HepG2 (cell line): ENCODE results near the gene PTPRD. TPM values are rescaled to one million over a fixed set of nuclear protein-coding genes. Genes with fewer than 3 reads are reported as not detected.

Experiments
- ATAC-seq: fragments of 200-7000 bp; cut with Tn5 transposase; 3 replicates; pipeline ENCODE4 v1.9.1; 2020; ENCODE audit warnings: mild to moderate bottlenecking, moderate library complexity
- BruUV-seq: library from RNA; stranded (reverse); fragments of 400-500 nt; replicated peaks from 2 replicates; lab custom pipeline; 2021; lab: Mats Ljungman, UMichigan
- CTCF ChIA-PET: fragments of 300-600 bp; formaldehyde crosslinking; extraction: SDS; loops from one replicate; lab custom pipeline; 2021; ENCODE audit warnings: low total read pairs, inconsistent platforms, low intra/inter-chr PET ratio; lab: Yijun Ruan, JAX
- POLR2A ChIA-PET: fragments of 350-600 bp; sonication (Branson Sonifier 250); formaldehyde crosslinking; loops from one replicate; lab custom pipeline; 2020; ENCODE audit warnings: antibody characterized with exemption, inconsistent platforms; lab: Yijun Ruan, JAX
- DNase-seq: peaks from one replicate; pipeline ENCODE4 v3.0.0-alpha.2; 2015; ENCODE audit warnings: low spot score
- FAIRE-seq: peaks from 3 replicates; lab custom pipeline; 2011; peaks lifted over from hg19 to GRCh38; lab: Jason Lieb, UNC
- H2AFZ ChIP-seq: one replicate; pipeline ENCODE4 v1.6.1; 2011; ENCODE audit warnings: low read length, inconsistent platforms
- H3K27ac ChIP-seq: fragments of 300-600 bp; 3 replicates; pipeline ENCODE4 v1.8.0; 2011; ENCODE audit warnings: mixed run types, mild to moderate bottlenecking, mixed read lengths, low read length, inconsistent platforms; ENCODE audit not compliant: insufficient read depth; ENCODE audit errors: extremely low read length
- H3K27me3 ChIP-seq, 2 experiments: fragments of 200-600 bp in 1 of 2; 2 replicates in 1 of 2; 3 replicates in 1 of 2; pipeline versions ENCODE4 v1.6.0 to v1.8.0; 2011; ENCODE audit warnings: low read length in 2 of 2, mild to moderate bottlenecking in 2 of 2, moderate library complexity in 2 of 2, inconsistent platforms in 1 of 2; ENCODE audit not compliant: insufficient read depth in 2 of 2, control insufficient read depth in 1 of 2
- H3K36me3 ChIP-seq, 2 experiments: fragments of 200-600 bp in 1 of 2; replicated peaks in 1 of 2; 2 replicates in 1 of 2; 3 replicates in 1 of 2; pipeline versions ENCODE4 v1.5.1 to v1.8.0; 2011; ENCODE audit warnings: low read length in 2 of 2, inconsistent platforms in 1 of 2; ENCODE audit not compliant: insufficient read depth in 2 of 2, control insufficient read depth in 1 of 2
- H3K4me1 ChIP-seq: 2 replicates; pipeline ENCODE4 v1.5.1; 2012; ENCODE audit warnings: low read length, inconsistent platforms; ENCODE audit not compliant: insufficient read depth
- H3K4me2 ChIP-seq: 2 replicates; pipeline ENCODE4 v1.6.0; 2011; ENCODE audit warnings: low read depth, low read length, inconsistent platforms
- H3K4me3 ChIP-seq, 3 experiments: fragments of 200-600 bp in 1 of 3; sonication (generic), shearing (Covaris generic) in 1 of 3; replicated peaks in 1 of 3; 2 replicates each; pipeline ENCODE4 v1.5.1; 2011 to 2016; ENCODE audit warnings: low read length in 3 of 3, inconsistent platforms in 2 of 3, low read depth in 2 of 3, mild to moderate bottlenecking in 2 of 3, control low read depth in 1 of 3, mixed read lengths in 1 of 3; ENCODE audit not compliant: insufficient read depth in 1 of 3
- H3K79me2 ChIP-seq: one replicate; pipeline ENCODE4 v1.6.1; 2011; ENCODE audit warnings: low read length, inconsistent platforms; ENCODE audit not compliant: insufficient read depth
- H3K9ac ChIP-seq: 2 replicates; pipeline ENCODE4 v1.6.0; 2011; ENCODE audit warnings: mild to moderate bottlenecking, low read depth, low read length, inconsistent platforms; ENCODE audit not compliant: insufficient read depth
- H3K9me3 ChIP-seq: 2 replicates; pipeline ENCODE4 v1.5.1; 2012; ENCODE audit warnings: mild to moderate bottlenecking, low read length
- H4K20me1 ChIP-seq: 2 replicates; pipeline ENCODE4 v1.6.0; 2011; ENCODE audit warnings: inconsistent platforms, mild to moderate bottlenecking, low read length, moderate library complexity; ENCODE audit not compliant: insufficient read depth
- CBX1 ChIP-seq: IDR thresholded peaks from one replicate; pipeline ENCODE4 v1.6.1; 2016; ENCODE audit warnings: antibody characterized with exemption, low read depth
- POLR2A ChIP-seq, 2 experiments: IDR thresholded peaks; 2 replicates each; pipeline ENCODE4 v1.6.1; 2011; ENCODE audit warnings: low read depth in 2 of 2, low read length in 2 of 2, mild to moderate bottlenecking in 1 of 2, moderate library complexity in 1 of 2; ENCODE audit not compliant: insufficient read depth in 1 of 2
- REL ChIP-seq: sonication (generic); formaldehyde crosslinking; conservative IDR thresholded peaks from 2 replicates; pipeline ENCODE4 v1.8.0; 2022; ENCODE audit warnings: mild to moderate bottlenecking, missing genetic modification reagents, moderate library complexity
- SUZ12 ChIP-seq: fragments of 150-350 bp; IDR thresholded peaks from 2 replicates; pipeline ENCODE4 v1.6.1; 2014; ENCODE audit warnings: low read depth, low read length
- SYNCRIP ChIP-seq: fragments of 200-400 bp; formaldehyde crosslinking; IDR thresholded peaks from 2 replicates; pipeline ENCODE4 v1.6.1; 2018; ENCODE audit warnings: mild to moderate bottlenecking, low read depth, low read length; ENCODE audit not compliant: insufficient read depth
- TGIF2 ChIP-seq: IDR thresholded peaks from 2 replicates; pipeline ENCODE4 v1.6.1; 2016; ENCODE audit warnings: control low read depth, missing compliant biosample characterization
- U2AF2 ChIP-seq: fragments of 200-400 bp; formaldehyde crosslinking; IDR thresholded peaks from 2 replicates; pipeline ENCODE4 v1.6.1; 2017; ENCODE audit warnings: low read depth, mild to moderate bottlenecking, low read length
- ZBTB38 ChIP-seq: sonication (generic); formaldehyde crosslinking; IDR thresholded peaks from 2 replicates; pipeline ENCODE4 v1.5.1; 2020; ENCODE audit warnings: mild to moderate bottlenecking, missing genetic modification reagents
- ZNF329 ChIP-seq: sonication (generic); formaldehyde crosslinking; IDR thresholded peaks from 2 replicates; pipeline ENCODE4 v1.9.0; 2021; ENCODE audit warnings: low read depth, mild to moderate bottlenecking, missing genetic modification reagents
- ZNF550 ChIP-seq: sonication (generic); formaldehyde crosslinking; IDR thresholded peaks from 2 replicates; pipeline ENCODE4 v1.4.0; 2020; ENCODE audit warnings: mild to moderate bottlenecking, missing genetic modification reagents, borderline replicate concordance
- ZNF552 ChIP-seq: sonication (generic); formaldehyde crosslinking; IDR thresholded peaks from 2 replicates; pipeline ENCODE4 v1.9.0; 2022; ENCODE audit warnings: missing genetic modification reagents, mild to moderate bottlenecking, borderline replicate concordance
- ZNF749 ChIP-seq: sonication (generic); formaldehyde crosslinking; IDR thresholded peaks from 2 replicates; pipeline ENCODE4 v1.8.0; 2022; ENCODE audit warnings: mild to moderate bottlenecking, missing genetic modification reagents, moderate library complexity, borderline replicate concordance
- ZNF780A ChIP-seq: sonication (generic); formaldehyde crosslinking; IDR thresholded peaks from 2 replicates; pipeline ENCODE4 v1.8.0; 2022; ENCODE audit warnings: mild to moderate bottlenecking, missing genetic modification reagents, moderate library complexity
- ZNF790 ChIP-seq: sonication (generic); formaldehyde crosslinking; IDR thresholded peaks from 2 replicates; pipeline ENCODE4 v1.8.0; 2022; ENCODE audit warnings: missing genetic modification reagents, mild to moderate bottlenecking, borderline replicate concordance
- WGBS: methylation state at CpG from one replicate; pipeline ENCODE4 v1.1.6; 2017; ENCODE audit warnings: low lambda C conversion rate; 5-methylcytosine and 5-hydroxymethylcytosine counted together
- in situ Hi-C: cut with HindIII; loops from 2 replicates; pipeline ENCODE4 v1.10.0; 2017; ENCODE audit warnings: low pct_unique_long_range_greater_than_20kb; ENCODE audit not compliant: extremely low pct_ligation_motif_present
- intact Hi-C: fragments of 100-400 bp; cut with micrococcal nuclease; formaldehyde crosslinking; loops from one replicate; pipeline ENCODE4 v1.10.0; 2022; ENCODE audit not compliant: unreplicated experiment
- polyA plus RNA-seq, 8 experiments: library from polyadenylated mRNA; depleted of rRNA in 3 of 8; stranded (reverse) in 7 of 8; unstranded in 1 of 8; fragments of >200 nt; fragmentation: Illumina TruSeq in 4 of 8; extraction: Trizol in 4 of 8; gene quantifications; 2 replicates each; pipeline versions ENCODE4 v1.2.1 to v1.2.3, GENCODE V29; 2011 to 2016; ENCODE audit warnings: low read depth in 4 of 8, missing spikeins in 1 of 8, mixed read lengths in 1 of 8; ENCODE audit not compliant: insufficient read depth in 1 of 8
- total RNA-seq, 5 experiments: library from RNA; depleted of rRNA; stranded (reverse); fragments of >200 nt; fragmentation: Illumina TruSeq; extraction: Trizol; gene quantifications; 2 replicates each; pipeline ENCODE4 v1.2.3, GENCODE V29; 2016; ENCODE audit warnings: low read depth in 1 of 5
- TF ChIP-seq, protein P1 (sequence below): sonication (generic); formaldehyde crosslinking; IDR thresholded peaks from 2 replicates; pipeline ENCODE4 v1.8.0; 2022; ENCODE audit warnings: mild to moderate bottlenecking, missing genetic modification reagents, moderate library complexity
- TF ChIP-seq, protein P2 (sequence below): IDR thresholded peaks from 2 replicates; pipeline ENCODE4 v1.6.1; 2016

The PTPRD gene
- total and polyA plus RNA-seq, 2 of the 13 experiments (the other 11 are each of a cell fraction or from before 2014, with no cell fraction given), result 0.05 TPM; not detected in 1

DNA sequence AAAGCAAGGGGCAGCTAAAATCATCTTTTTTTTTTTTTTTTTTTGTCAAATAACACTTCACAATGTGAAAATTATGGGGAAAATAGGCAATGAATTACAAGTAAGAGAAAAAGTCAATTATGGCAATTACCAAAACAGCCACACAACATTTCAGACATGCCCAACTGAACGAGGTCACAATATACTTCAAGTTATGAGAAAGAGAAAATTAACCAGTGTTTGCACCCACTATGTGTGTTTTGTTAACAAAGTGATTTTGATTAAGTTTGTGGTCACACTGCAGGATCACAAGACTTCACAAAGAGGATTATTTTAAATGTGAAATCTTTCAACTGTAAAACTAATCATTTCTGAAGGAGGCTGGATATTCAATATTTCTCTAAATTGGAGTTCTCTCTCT lies 1780.4 kb downstream of the PTPRD start:
- H3K27ac ChIP-seq, result no peak overlapping the region
- no peaks in the 10 kb centered on the region for H3K27me3 ChIP-seq
- no peaks in the 10 kb centered on the region for H3K9me3 ChIP-seq
- in situ Hi-C loops, result no loop called here
- DNase-seq (no peak), ATAC-seq (no peak), FAIRE-seq (no peak)
- no peaks in the 10 kb centered on the region for H3K4me1 ChIP-seq
- BruUV-seq, result no TSS peak
- H3K4me3 ChIP-seq, result no peak overlapping the region
- ChIA-PET CTCF (no interaction called here), POLR2A (no interaction called here)
- H4K20me1 ChIP-seq, result no peaks in the 10 kb centered on the region
- WGBS, result 0% methylated on average over 1 of the region's 1 CpG
- no peaks in the 10 kb centered on the region for H3K36me3 ChIP-seq
- H2AFZ ChIP-seq, result no peak overlapping the region
- intact Hi-C loops, result no loop called here
- no peak overlapping the region for H3K9ac ChIP-seq
- no peak for TF ChIP-seq CBX1
- TF ChIP-seq SYNCRIP, result no peak
- no peak for TF ChIP-seq SUZ12
- TF ChIP-seq ZNF552, result no peak
- TF ChIP-seq U2AF2, result no peak
- no peak overlapping the region for H3K4me2 ChIP-seq
- no peaks in the 10 kb centered on the region for H3K79me2 ChIP-seq

DNA sequence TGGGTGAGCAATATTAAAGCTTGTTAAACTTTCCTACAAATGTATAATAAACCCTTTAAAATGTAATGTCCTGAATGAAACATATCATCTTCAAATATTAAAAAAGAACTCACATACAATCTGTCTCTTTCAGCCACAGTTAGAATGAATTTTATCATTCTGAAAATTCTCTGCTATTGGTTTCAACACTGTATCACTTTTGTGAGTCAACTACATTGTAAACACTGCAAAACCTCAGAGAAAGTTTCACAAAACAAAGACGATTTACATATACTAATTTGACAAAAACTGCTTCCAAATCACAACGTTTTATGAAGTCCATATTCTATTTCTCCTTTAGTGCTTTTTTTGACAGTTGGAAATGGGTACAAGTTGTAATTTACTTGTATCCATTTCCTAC lies 1781.2 kb downstream of the PTPRD start:
- Histone ChIP-seq H2AFZ (no peak overlapping the region), H3K36me3 (no peaks in the 10 kb centered on the region), H3K27ac (no peak overlapping the region), H3K79me2 (no peaks in the 10 kb centered on the region), H3K9ac (no peak overlapping the region), H3K4me1 (no peaks in the 10 kb centered on the region), H3K4me2 (no peak overlapping the region), H3K4me3 (no peak overlapping the region), H4K20me1 (no peaks in the 10 kb centered on the region), H3K9me3 (no peaks in the 10 kb centered on the region), H3K27me3 (no peaks in the 10 kb centered on the region)
- ChIA-PET POLR2A (no interaction called here), CTCF (no interaction called here)
- no TSS peak for BruUV-seq
- no peak for TF ChIP-seq ZNF329 (CRISPR knock-in tag)
- TF ChIP-seq ZBTB38 (CRISPR knock-in tag), result no peak
- TF ChIP-seq ZNF749 (CRISPR knock-in tag), result no peak
- TF ChIP-seq, protein P1, sequence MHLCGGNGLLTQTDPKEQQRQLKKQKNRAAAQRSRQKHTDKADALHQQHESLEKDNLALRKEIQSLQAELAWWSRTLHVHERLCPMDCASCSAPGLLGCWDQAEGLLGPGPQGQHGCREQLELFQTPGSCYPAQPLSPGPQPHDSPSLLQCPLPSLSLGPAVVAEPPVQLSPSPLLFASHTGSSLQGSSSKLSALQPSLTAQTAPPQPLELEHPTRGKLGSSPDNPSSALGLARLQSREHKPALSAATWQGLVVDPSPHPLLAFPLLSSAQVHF, result no peak
- TF ChIP-seq, protein P2, sequence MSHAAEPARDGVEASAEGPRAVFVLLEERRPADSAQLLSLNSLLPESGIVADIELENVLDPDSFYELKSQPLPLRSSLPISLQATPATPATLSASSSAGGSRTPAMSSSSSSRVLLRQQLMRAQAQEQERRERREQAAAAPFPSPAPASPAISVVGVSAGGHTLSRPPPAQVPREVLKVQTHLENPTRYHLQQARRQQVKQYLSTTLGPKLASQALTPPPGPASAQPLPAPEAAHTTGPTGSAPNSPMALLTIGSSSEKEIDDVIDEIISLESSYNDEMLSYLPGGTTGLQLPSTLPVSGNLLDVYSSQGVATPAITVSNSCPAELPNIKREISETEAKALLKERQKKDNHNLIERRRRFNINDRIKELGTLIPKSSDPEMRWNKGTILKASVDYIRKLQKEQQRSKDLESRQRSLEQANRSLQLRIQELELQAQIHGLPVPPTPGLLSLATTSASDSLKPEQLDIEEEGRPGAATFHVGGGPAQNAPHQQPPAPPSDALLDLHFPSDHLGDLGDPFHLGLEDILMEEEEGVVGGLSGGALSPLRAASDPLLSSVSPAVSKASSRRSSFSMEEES, result no peak
- TF ChIP-seq ZNF550, result no peak
- no peak for TF ChIP-seq ZNF790 (CRISPR knock-in tag)
- no peak for TF ChIP-seq REL (CRISPR knock-in tag)
- TF ChIP-seq POLR2A (IDR thresholded peaks at IDR 0.05; ENCODE audit: insufficient read depth in 1 of 2, low read depth in 2 of 2, low read length in 2 of 2), result no peak
- no peak for TF ChIP-seq ZNF780A
- TF ChIP-seq TGIF2 (CRISPR knock-in tag), result no peak
- in situ Hi-C loops (no loop called here), intact Hi-C loops (no loop called here)
- no peak for ATAC-seq
- FAIRE-seq, result no peak
- DNase-seq, result no peak
- 0% methylated on average over 2 of the region's 2 CpGs for WGBS
